ENCODE data around the gene TADA1.

Gene TADA1

GRCh38 chr1:166855558-166855957 is 20.5 kb downstream of the TADA1 start:
- DNase-seq (ENCODE audit: low read depth in 1 of 2, low spot score in 1 of 2) = no peak
- H3K27me3 ChIP-seq (ENCODE audit: insufficient read depth, poor library complexity, severe bottlenecking) = no peaks in the 10 kb centered on the region
- H3K4me3 ChIP-seq (replicated peaks; ENCODE audit: insufficient read depth, low read length) = no peak overlapping the region
- TF ChIP-seq GABPA (IDR thresholded peaks at IDR 0.05; ENCODE audit: low read depth) (no peak), POLR2AphosphoS5 (IDR thresholded peaks at IDR 0.05; ENCODE audit: low read depth) (peak; percentile 48; the same call in 1 of the 2 replicates), SPI1 (IDR thresholded peaks at IDR 0.05; ENCODE audit: borderline replicate concordance, low read depth) (no peak), CTCF (IDR thresholded peaks at IDR 0.05; ENCODE audit: insufficient read depth, low read length) (no peak), REST (IDR thresholded peaks at IDR 0.05; ENCODE audit: insufficient replicate concordance, low read depth) (no peak)
- H3K27ac ChIP-seq (replicated peaks) = no peak overlapping the region

GRCh38 chr1:166852918-166853317 is 23.1 kb downstream of the TADA1 start:
- Histone ChIP-seq H3K27me3 (ENCODE audit: insufficient read depth, poor library complexity, severe bottlenecking) (no peaks in the 10 kb centered on the region), H3K27ac (replicated peaks) (no peak overlapping the region), H3K4me3 (replicated peaks; ENCODE audit: insufficient read depth, low read length) (no peak overlapping the region)
- DNase-seq (ENCODE audit: low read depth in 1 of 2, low spot score in 1 of 2) = no peak
- TF ChIP-seq REST (IDR thresholded peaks at IDR 0.05; ENCODE audit: insufficient replicate concordance, low read depth) (no peak), POLR2AphosphoS5 (IDR thresholded peaks at IDR 0.05; ENCODE audit: low read depth) (no peak), SPI1 (IDR thresholded peaks at IDR 0.05; ENCODE audit: borderline replicate concordance, low read depth) (no peak), GABPA (IDR thresholded peaks at IDR 0.05; ENCODE audit: low read depth) (no peak)

GRCh38 chr1:166849135-166849534 is 26.9 kb downstream of the TADA1 start:
- TF ChIP-seq REST (IDR thresholded peaks at IDR 0.05; ENCODE audit: insufficient replicate concordance, low read depth) (no peak), GABPA (IDR thresholded peaks at IDR 0.05; ENCODE audit: low read depth) (no peak), CTCF (IDR thresholded peaks at IDR 0.05; ENCODE audit: insufficient read depth, low read length) (no peak), SPI1 (IDR thresholded peaks at IDR 0.05; ENCODE audit: borderline replicate concordance, low read depth) (no peak), POLR2AphosphoS5 (IDR thresholded peaks at IDR 0.05; ENCODE audit: low read depth) (no peak)
- Histone ChIP-seq H3K27me3 (ENCODE audit: insufficient read depth, poor library complexity, severe bottlenecking) (no peaks in the 10 kb centered on the region), H3K27ac (replicated peaks) (no peak overlapping the region), H3K4me3 (replicated peaks; ENCODE audit: insufficient read depth, low read length) (no peak overlapping the region)
- no peak for DNase-seq (ENCODE audit: low read depth in 1 of 2, low spot score in 1 of 2)

Data from HL-60 (cell line).